K562 (cell line): ENCODE data around the gene NMT1. TPM values are rescaled to one million over a fixed set of nuclear protein-coding genes. Genes with fewer than 3 reads are reported as not detected.

ENCODE experiments used
- CGGBP1 ChIP-seq: fragments of 250-450 bp; sonication (Bioruptor Pico); IDR thresholded peaks from 2 replicates; pipeline ENCODE4 v1.9.0; 2021; ENCODE audit warnings: mild to moderate bottlenecking
- HDAC2 ChIP-seq: fragments of 450-650 bp; IDR thresholded peaks from 2 replicates; pipeline ENCODE4 v1.6.1; 2016; ENCODE audit warnings: mild to moderate bottlenecking
- MAX ChIP-seq: sonication (generic); formaldehyde crosslinking; IDR thresholded peaks from 2 replicates; pipeline ENCODE4 v1.9.0; 2022; ENCODE audit warnings: mild to moderate bottlenecking, missing genetic modification reagents
- PCBP2 ChIP-seq: fragments of 200-400 bp; formaldehyde crosslinking; IDR thresholded peaks from 2 replicates; pipeline ENCODE4 v1.6.1; 2018; ENCODE audit warnings: low read length, low read depth, mild to moderate bottlenecking, moderate library complexity; ENCODE audit not compliant: poor library complexity, severe bottlenecking
- THRB ChIP-seq: fragments of 450-650 bp; formaldehyde crosslinking; conservative IDR thresholded peaks from 2 replicates; pipeline ENCODE4 v1.4.0; 2022; ENCODE audit warnings: mild to moderate bottlenecking, missing genetic modification characterization
- XRCC3 ChIP-seq: fragments of 450-650 bp; IDR thresholded peaks from 2 replicates; pipeline ENCODE4 v1.6.1; 2017; ENCODE audit warnings: mild to moderate bottlenecking, moderate library complexity
- ZBTB40 ChIP-seq, 2 experiments: fragments of 450-650 bp in 1 of 2; sonication (generic) in 1 of 2; formaldehyde crosslinking in 1 of 2; IDR thresholded peaks; 2 replicates each; pipeline versions ENCODE4 v1.7.1 to v1.9.0; 2016 to 2022; ENCODE audit warnings: inconsistent platforms in 1 of 2, mild to moderate bottlenecking in 1 of 2, missing genetic modification reagents in 1 of 2
- ZNF24 ChIP-seq: fragments of 450-650 bp; IDR thresholded peaks from 2 replicates; pipeline ENCODE4 v1.6.1; 2016
- ZNF639 ChIP-seq, 2 experiments: fragments of 200-800 bp in 1 of 2; sonication (Bioruptor generic) in 1 of 2; sonication (generic) in 1 of 2; formaldehyde crosslinking in 1 of 2; IDR thresholded peaks in 1 of 2; conservative IDR thresholded peaks in 1 of 2; 2 replicates each; pipeline versions ENCODE4 v1.5.0 to v1.6.1; 2016 to 2020; ENCODE audit warnings: missing compliant biosample characterization in 1 of 2, missing genetic modification characterization in 1 of 2, missing genetic modification reagents in 1 of 2
- ZNF76 ChIP-seq: fragments of 250-450 bp; sonication (Bioruptor Pico); IDR thresholded peaks from 2 replicates; pipeline ENCODE4 v1.4.0; 2020; ENCODE audit warnings: mild to moderate bottlenecking, moderate library complexity, borderline replicate concordance
- polyA plus RNA-seq, 8 experiments: library from polyadenylated mRNA; depleted of rRNA in 4 of 8; stranded (reverse) in 5 of 8; unstranded in 3 of 8; fragments of >200 nt; fragmentation: Nextera tagmentation in 2 of 8; fragmentation: Illumina TruSeq in 1 of 8; extraction: Ambion mirVana in 2 of 8; extraction: Trizol in 1 of 8; gene quantifications; 2 replicates each; pipeline versions ENCODE4 v1.2.1 to v1.2.3, GENCODE V29; 2011 to 2014; ENCODE audit warnings: inconsistent platforms in 1 of 8, missing spikeins in 1 of 8
- total RNA-seq, 7 experiments: library from RNA; depleted of rRNA in 6 of 7; stranded (reverse); fragments of >200 nt in 6 of 7; fragmentation: Illumina TruSeq in 2 of 7; extraction: Trizol in 2 of 7; gene quantifications; 2 replicates each; pipeline versions ENCODE4 v1.2.1 to v1.2.3, GENCODE V29; 2011 to 2021; ENCODE audit warnings: low replicate concordance in 1 of 7

Gene NMT1
- total and polyA plus RNA-seq, 9 of the 15 experiments (the other 6 are each of a cell fraction or from before 2014, with no cell fraction given), result 86.7 to 569 (median 213) TPM

DNA sequence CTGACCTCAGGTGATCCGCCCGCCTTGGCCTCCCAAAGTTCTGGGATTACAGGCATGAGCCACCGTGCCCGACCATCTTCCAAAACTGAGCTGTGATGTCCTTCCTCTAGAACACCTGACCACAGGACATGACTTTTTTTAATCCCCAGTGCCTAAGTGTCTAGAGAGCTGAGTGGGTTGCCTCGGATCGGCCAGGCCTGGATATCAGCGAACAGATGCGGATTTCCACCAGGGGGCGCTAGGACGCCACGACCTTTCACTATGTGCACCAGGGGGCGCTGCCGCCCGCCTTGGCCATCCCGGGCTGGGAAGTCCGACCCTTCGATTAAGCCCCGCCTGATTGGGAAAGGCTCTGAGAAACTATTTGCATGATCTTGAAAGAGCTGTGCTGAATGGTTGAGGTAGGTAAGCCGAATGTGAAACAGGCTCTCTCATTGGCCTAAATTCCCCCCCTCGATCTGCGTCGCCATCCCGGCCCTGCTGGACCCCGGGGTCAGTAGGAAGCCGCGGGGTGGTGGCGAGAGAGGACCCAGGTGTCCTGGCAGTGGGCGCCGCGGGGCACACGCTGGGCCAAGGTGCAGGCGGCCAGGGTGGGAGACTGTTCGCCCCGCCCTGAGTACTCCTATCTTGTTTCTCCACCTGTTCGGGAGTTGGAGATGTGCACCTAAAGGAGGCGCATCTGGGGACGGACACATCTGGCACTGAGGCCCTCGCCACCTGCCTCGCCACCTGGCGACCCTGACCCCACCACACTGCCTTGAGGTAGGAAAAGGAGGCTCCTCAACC is 74.3 kb downstream of the NMT1 start, which contains the start of gene ACBD4 (continued):
- TF ChIP-seq ZBTB40 (IDR thresholded peaks at IDR 0.05) (peak; percentile 40; the same call in 1 of the 2 replicates), ZBTB40 (CRISPR knock-in tag; IDR thresholded peaks at IDR 0.05) (no peak), PCBP2 (no peak), HDAC2 (peak; percentile 74), MAX (CRISPR knock-in tag) (peak; percentile 58), ZNF639 (CRISPR knock-in tag; conservative IDR thresholded peaks at IDR 0.05 in 1 of 2, IDR thresholded peaks at IDR 0.05 in 1 of 2) (peak in 1 of 2 experiments; percentile 15; a peak in 1 of 4 replicates), XRCC3 (no peak), THRB (CRISPR knock-in tag) (no peak), CGGBP1 (no peak), ZNF76 (CRISPR knock-in tag) (no peak), ZNF24 (peak; percentile 73; the same call in 1 of the 2 replicates)
